GM08714 (cell line): Measurements from ENCODE around the gene MYBPHL.

ENCODE experiments used
- H3K4me3 ChIP-seq: fragments of 200-500 bp; sonication (Bioruptor generic); 2 replicates; pipeline ENCODE4 v1.5.1; 2014; ENCODE audit warnings: mild to moderate bottlenecking, low read length, inconsistent platforms
- ZNF274 ChIP-seq: IDR thresholded peaks from 2 replicates; pipeline ENCODE4 v1.6.1; 2012; ENCODE audit warnings: mild to moderate bottlenecking, low read depth, low read length

Gene MYBPHL

DNA sequence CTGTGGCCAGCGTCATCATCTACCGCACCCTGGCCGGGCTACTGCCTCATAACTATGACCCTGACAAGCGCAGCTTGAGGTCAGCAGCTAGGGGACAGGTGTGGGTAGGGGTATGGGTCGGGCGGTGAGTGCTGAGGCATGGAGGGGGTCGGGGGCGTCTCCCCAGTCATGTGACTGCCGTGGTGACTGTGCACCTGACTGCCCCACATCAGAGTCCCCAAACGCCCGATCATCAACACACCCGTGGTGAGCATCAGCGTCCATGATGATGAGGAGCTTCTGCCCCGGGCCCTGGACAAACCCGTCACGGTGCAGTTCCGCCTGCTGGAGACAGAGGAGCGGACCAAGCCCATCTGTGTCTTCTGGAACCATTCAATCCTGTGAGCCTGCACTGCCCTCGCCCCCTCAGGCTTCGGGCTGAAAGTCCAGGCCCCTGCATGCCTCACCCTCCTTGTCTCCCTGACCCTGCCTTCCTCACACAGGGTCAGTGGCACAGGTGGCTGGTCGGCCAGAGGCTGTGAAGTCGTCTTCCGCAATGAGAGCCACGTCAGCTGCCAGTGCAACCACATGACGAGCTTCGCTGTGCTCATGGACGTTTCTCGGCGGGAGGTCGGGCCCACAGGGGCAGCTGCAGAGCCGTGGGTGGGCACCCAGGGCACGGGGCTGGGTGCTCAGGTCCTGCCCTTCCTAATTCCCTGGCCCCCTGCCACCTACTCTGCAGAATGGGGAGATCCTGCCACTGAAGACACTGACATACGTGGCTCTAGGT lies 37.4 kb downstream of the MYBPHL start:
- H3K4me3 ChIP-seq, result no peak overlapping the region
- no peak for TF ChIP-seq ZNF274

DNA sequence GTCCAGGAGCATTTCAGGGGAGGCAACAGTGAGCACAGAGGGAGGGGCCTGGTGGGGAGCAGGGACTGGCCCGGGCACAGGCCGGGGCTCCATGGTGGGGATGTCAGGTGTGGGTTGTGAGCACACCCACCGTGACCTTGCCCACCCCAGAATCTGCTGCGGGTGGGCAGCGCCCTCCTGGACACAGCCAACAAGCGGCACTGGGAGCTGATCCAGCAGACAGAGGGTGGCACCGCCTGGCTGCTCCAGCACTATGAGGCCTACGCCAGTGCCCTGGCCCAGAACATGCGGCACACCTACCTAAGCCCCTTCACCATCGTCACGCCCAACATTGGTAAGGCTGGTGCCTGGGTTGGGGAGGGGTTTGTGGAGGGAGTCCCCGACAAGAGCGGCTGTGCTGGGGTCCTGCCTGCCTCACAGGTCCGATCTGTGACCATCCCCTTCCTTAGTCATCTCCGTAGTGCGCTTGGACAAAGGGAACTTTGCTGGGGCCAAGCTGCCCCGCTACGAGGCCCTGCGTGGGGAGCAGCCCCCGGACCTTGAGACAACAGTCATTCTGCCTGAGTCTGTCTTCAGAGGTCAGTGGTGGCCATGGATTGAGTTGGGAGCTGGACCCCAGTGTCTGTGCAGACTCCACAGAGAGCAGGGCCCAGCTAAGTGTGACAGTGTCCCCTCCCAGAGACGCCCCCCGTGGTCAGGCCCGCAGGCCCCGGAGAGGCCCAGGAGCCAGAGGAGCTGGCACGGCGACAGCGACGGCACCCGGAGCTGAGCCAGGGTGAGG lies 38.2 kb downstream of the MYBPHL start:
- no peak overlapping the region for H3K4me3 ChIP-seq

DNA sequence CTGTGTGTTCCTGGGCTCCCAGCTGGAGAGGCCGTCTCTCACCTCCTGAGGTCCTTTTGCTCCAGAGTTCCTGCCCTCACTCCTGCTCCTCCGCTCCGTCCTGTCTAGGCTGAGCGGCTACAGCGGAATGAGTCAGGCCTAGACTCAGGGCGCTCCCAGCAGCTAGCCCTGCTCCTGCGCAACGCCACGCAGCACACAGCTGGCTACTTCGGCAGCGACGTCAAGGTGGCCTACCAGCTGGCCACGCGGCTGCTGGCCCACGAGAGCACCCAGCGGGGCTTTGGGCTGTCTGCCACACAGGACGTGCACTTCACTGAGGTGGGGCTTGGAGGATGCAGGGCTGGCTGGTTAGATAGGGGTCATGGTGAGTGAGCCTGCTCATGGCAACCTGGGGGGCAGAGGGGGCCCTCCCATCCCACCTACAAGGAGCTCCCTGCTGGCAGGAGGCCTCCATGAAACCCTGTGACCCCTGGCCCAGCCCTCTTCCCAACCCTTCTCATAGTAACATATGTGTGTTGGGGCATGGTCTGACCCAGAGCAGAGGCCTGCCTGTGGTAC lies 39.0 kb downstream of the MYBPHL start:
- H3K4me3 ChIP-seq, result no peak overlapping the region
- no peak for TF ChIP-seq ZNF274

More for the DNA sequence above, 38.2 kb downstream of the MYBPHL start:
- TF ChIP-seq ZNF274, result no peak

DNA sequence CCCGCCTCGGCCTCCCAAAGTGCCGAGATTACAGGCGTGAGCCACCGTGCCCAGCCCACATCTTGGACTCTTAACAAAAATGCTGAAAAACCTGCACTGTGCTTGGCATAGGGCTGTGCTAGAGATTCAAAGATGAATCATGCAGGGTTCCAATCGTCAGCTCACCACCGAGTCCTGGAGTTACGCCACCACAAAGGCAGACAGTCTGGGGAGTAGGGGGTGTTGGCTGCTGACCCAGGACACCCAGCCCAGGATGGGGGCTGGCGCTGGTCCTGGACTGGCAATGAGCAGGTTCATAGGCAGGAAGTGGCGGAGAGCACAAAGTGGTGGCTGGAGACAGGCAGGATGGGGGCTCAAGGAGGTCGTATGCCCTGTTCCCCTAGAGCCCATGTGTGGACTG lies 39.8 kb downstream of the MYBPHL start:
- no peak for TF ChIP-seq ZNF274
- H3K4me3 ChIP-seq, result no peak overlapping the region

DNA sequence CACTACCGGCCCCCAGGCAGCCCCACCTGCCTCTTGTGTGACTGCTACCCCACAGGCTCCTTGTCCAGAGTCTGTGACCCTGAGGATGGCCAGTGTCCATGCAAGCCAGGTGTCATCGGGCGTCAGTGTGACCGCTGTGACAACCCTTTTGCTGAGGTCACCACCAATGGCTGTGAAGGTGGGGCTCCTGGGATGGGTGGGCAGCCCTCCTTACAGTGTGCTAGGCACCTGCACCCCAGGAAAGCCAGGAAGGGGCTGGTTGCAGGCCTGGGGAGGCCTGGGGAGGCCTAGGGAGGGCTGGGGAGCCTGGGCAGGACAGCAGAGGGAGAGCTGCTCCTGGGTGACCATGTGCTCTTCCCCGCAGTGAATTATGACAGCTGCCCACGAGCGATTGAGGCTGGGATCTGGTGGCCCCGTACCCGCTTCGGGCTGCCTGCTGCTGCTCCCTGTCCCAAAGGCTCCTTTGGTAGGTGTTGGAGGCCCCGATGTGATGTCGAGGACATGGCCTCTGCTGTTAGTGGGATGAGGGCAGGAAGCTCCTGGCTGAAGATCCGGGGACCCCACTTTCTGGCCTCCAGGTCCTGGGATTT lies 41.0 kb downstream of the MYBPHL start:
- no peak overlapping the region for H3K4me3 ChIP-seq
- no peak for TF ChIP-seq ZNF274

DNA sequence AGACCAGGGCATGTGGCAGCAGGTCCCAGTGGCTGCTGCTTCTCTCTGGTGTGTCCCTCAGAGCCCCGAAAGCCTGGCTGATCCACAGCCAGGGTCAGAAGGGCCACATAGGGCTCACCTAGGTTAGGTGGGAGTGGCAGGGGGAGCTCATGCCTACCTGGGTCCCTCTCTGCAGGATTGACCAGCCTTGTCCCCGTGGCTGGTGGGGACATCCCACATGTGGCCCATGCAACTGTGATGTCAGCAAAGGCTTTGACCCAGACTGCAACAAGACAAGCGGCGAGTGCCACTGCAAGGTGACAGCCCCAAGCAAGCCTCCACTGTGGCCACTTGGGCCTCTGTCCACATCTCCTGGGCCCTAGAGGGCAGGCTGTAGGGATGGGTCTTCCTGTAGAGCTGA lies 41.8 kb downstream of the MYBPHL start:
- H3K4me3 ChIP-seq, result no peak overlapping the region
- TF ChIP-seq ZNF274, result no peak

DNA sequence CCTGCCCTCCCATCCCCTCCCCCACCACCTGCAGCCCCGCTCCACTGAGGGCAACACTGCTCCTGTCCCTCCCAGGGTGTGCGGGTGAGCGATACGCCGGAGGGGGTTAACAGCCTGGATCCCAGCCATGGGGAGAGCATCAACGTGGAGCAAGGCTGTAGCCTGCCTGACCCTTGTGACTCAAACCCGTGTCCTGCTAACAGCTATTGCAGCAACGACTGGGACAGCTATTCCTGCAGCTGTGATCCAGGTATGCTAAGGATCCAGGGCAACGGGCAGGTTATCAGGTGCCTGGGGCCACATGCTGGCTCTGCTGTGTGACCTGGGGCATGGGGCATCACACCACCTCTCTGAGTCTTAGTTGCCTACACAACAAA lies 42.4 kb downstream of the MYBPHL start:
- TF ChIP-seq ZNF274, result no peak
- no peak overlapping the region for H3K4me3 ChIP-seq

DNA sequence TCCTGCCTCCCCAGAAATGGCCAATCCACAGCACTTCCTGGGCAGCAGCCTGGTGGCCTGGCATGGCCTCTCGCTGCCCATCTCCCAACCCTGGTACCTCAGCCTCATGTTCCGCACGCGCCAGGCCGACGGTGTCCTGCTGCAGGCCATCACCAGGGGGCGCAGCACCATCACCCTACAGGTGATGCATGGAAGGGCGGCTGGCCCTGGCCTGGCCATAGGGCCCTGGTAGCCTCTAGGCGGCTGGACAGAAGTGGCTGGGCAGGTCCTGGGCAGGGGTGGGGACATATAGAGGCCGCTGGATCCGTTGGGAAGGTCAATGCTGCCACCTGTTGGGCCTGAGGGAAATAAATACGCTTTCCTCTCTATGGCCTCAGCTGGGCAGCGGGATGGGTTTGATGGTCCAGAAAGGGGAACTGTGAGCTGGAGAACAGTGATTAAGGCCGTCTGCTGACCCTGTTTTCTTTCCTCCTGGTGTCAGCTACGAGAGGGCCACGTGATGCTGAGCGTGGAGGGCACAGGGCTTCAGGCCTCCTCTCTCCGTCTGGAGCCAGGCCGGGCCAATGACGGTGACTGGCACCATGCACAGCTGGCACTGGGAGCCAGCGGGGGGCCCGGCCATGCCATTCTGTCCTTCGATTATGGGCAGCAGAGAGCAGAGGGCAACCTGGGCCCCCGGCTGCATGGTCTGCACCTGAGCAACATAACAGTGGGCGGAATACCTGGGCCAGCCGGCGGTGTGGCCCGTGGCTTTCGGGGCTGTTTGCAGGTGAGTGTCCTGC lies 43.0 kb downstream of the MYBPHL start:
- no peak for TF ChIP-seq ZNF274

DNA sequence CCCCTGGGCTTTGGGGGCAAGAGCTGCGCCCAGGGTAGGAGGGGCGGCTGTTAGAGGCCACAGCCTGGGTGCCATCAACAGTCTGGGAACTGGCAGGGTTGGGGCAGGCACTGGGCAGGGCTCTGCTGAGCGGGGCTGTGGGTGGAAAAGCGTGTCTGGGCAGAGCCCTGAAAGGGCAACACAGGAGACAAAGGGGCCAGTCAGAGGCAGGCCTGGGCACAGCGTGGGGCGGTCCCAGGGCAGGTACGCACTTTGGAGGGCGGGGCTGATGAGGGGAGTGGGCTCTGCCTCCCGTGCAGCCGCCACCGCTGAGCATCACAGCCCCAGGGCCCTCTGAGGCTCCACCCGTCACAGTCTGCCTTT lies 43.6 kb downstream of the MYBPHL start:
- TF ChIP-seq ZNF274, result no peak
- H3K4me3 ChIP-seq, result no peak overlapping the region

More for the DNA sequence above, 43.0 kb downstream of the MYBPHL start:
- H3K4me3 ChIP-seq, result no peak overlapping the region

DNA sequence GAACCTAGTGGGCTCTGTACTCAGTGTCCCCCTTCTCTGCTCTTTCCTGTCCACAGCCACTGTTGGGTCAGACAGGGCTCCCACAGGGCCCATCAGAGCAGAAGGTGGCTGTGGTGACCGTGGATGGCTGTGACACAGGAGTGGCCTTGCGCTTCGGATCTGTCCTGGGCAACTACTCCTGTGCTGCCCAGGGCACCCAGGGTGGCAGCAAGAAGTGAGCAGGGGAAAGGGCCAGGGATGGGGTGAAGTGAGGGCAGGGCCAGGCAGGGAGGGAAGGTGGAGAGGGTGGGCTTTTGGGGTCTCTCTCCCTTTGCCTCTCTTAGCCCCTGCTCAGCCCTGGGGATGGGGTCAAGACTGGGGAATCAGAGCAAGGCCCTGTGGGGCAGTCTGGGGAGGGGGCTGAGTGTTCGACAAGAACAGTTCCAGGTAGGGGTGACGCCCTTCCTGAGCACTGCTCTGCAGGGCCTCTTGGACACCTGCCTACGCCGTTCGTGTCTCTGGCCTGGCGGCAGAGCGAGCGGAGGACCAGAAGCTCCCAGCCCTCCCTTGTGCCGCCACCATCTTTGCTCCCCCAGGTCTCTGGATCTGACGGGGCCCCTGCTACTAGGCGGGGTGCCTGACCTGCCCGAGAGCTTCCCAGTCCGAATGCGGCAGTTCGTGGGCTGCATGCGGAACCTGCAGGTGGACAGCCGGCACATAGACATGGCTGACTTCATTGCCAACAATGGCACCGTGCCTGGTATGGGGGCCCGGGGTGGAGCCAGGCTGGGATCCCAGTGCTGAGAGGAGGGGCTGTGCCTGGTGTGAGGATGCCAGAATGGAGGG lies 44.4 kb downstream of the MYBPHL start:
- no peak overlapping the region for H3K4me3 ChIP-seq
- TF ChIP-seq ZNF274, result no peak

DNA sequence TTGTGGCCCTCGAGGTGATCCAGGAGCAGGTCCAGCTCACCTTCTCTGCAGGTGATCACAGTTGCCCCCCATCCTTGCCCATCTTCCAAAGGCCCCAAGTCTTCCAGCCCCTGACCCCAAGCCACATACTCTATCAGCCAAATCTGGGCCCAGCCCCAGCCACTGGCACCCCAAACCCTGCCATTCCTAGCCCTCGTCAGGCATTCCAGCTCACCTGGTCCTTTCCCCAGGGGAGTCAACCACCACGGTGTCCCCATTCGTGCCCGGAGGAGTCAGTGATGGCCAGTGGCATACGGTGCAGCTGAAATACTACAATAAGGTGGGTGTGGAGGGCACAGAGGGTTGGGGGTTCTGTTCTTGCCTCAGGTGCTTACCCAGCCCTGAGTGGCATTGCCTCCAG lies 45.2 kb downstream of the MYBPHL start:
- no peak overlapping the region for H3K4me3 ChIP-seq
- TF ChIP-seq ZNF274, result no peak

DNA sequence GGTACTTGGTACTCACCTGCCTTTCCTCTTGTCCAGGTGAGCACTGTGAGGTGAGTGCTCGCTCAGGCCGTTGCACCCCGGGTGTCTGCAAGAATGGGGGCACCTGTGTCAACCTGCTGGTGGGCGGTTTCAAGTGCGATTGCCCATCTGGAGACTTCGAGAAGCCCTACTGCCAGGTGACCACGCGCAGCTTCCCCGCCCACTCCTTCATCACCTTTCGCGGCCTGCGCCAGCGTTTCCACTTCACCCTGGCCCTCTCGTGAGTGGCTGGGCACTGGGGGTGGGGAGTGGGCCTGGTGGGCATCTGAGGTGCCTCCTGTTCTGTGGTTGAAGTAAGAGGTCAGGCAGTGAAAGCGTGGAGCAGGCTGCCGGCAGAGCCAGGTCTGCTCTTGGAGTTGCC lies 45.8 kb downstream of the MYBPHL start:
- no peak for TF ChIP-seq ZNF274
- H3K4me3 ChIP-seq, result no peak overlapping the region
